HG03469 (cell line): ENCODE data around the gene NOS1.
"Not testable (repeated sequence)": the region's sequence is repeated elsewhere in the genome, so short reads cannot be mapped to it uniquely, and the experiment has no call there.

Experiments
- ATAC-seq: cut with Tn5 transposase; IDR thresholded peaks from one replicate; pipeline ENCODE4 v1.9.1; 2021; ENCODE audit warnings: mild to moderate bottlenecking, moderate library complexity, moderate number of reproducible peaks; ENCODE audit not compliant: unreplicated experiment

NOS1 gene

GRCh38 chr12:117277875-117278274, 83.6 kb downstream of the NOS1 start:
- ATAC-seq = no peak

- no peak for ATAC-seq
Observed at GRCh38 chr12:117273091-117273490, 88.3 kb downstream of the NOS1 start.

- no peak for ATAC-seq
Observed at GRCh38 chr12:117272690-117273089, 88.7 kb downstream of the NOS1 start.

- ATAC-seq = no peak
Observed at GRCh38 chr12:117262749-117263148, 98.7 kb downstream of the NOS1 start.

GRCh38 chr12:117261247-117261646, 100.2 kb downstream of the NOS1 start:
- no peak for ATAC-seq

- no peak for ATAC-seq
Observed at GRCh38 chr12:117255386-117255785, 106.0 kb downstream of the NOS1 start.

GRCh38 chr12:117243488-117243887, 117.9 kb downstream of the NOS1 start:
- ATAC-seq = no peak

GRCh38 chr12:117241697-117242096, 119.7 kb downstream of the NOS1 start:
- no peak for ATAC-seq

GRCh38 chr12:117240081-117240755, 121.2 kb downstream of the NOS1 start:
- ATAC-seq = no peak

GRCh38 chr12:117236456-117237001, 124.9 kb downstream of the NOS1 start:
- ATAC-seq = no peak

GRCh38 chr12:117235261-117235660, 126.2 kb downstream of the NOS1 start:
- no peak for ATAC-seq

GRCh38 chr12:117234441-117234840, 127.0 kb downstream of the NOS1 start:
- ATAC-seq = no peak

GRCh38 chr12:117231750-117232149, 129.7 kb downstream of the NOS1 start:
- no peak for ATAC-seq

- ATAC-seq = no peak
Observed at GRCh38 chr12:117228239-117228638, 133.2 kb downstream of the NOS1 start.

- no peak for ATAC-seq
Observed at GRCh38 chr12:117227000-117227653, 134.3 kb downstream of the NOS1 start.

GRCh38 chr12:117226505-117226904, 134.9 kb downstream of the NOS1 start:
- no peak for ATAC-seq

- ATAC-seq = no peak
Observed at GRCh38 chr12:117225179-117225578, 136.2 kb downstream of the NOS1 start.

- ATAC-seq = not testable (repeated sequence)
Observed at GRCh38 chr12:117220947-117221346, 140.5 kb downstream of the NOS1 start.

GRCh38 chr12:117218149-117218548, 143.3 kb downstream of the NOS1 start:
- no peak for ATAC-seq

- ATAC-seq = no peak
Observed at GRCh38 chr12:117216686-117217085, 144.7 kb downstream of the NOS1 start.

- no peak for ATAC-seq
Observed at GRCh38 chr12:117214797-117215196, 146.6 kb downstream of the NOS1 start.

GRCh38 chr12:117213295-117213808, 148.1 kb downstream of the NOS1 start:
- no peak for ATAC-seq
